Nephron (organoid): ENCODE results near the gene CDC34.

Experiments used
- H3K27ac Mint-ChIP-seq, 3 experiments: 2 replicates each; pipeline ENCODE4 v1.8.0; 2020; ENCODE audit warnings: mixed read lengths in 3 of 3, mild to moderate bottlenecking in 2 of 3, moderate library complexity in 1 of 3
- H3K27me3 Mint-ChIP-seq: 2 replicates; pipeline ENCODE4 v1.8.0; 2021; ENCODE audit warnings: low read depth, mild to moderate bottlenecking, moderate library complexity, mixed read lengths
- H3K36me3 Mint-ChIP-seq: 2 replicates; pipeline ENCODE4 v1.8.0; 2020; ENCODE audit warnings: low read depth, mixed read lengths
- H3K4me1 Mint-ChIP-seq: 2 replicates; pipeline ENCODE4 v1.8.0; 2020; ENCODE audit warnings: mixed read lengths
- H3K4me3 Mint-ChIP-seq, 3 experiments: 2 replicates each; pipeline ENCODE4 v1.8.0; 2020; ENCODE audit warnings: mild to moderate bottlenecking in 3 of 3, mixed read lengths in 3 of 3, moderate library complexity in 2 of 3
- H3K9me3 Mint-ChIP-seq: 2 replicates; pipeline ENCODE4 v1.8.0; 2020; ENCODE audit warnings: mixed read lengths
- TF ChIP-seq, protein P1 (sequence below), 3 experiments: fragments of 200-600 bp; sonication (generic); IDR thresholded peaks; one replicate each; pipeline ENCODE4 v1.5.0; 2021; ENCODE audit warnings: antibody characterized with exemption in 3 of 3; ENCODE audit not compliant: unreplicated experiment in 3 of 3

CDC34 gene

DNA sequence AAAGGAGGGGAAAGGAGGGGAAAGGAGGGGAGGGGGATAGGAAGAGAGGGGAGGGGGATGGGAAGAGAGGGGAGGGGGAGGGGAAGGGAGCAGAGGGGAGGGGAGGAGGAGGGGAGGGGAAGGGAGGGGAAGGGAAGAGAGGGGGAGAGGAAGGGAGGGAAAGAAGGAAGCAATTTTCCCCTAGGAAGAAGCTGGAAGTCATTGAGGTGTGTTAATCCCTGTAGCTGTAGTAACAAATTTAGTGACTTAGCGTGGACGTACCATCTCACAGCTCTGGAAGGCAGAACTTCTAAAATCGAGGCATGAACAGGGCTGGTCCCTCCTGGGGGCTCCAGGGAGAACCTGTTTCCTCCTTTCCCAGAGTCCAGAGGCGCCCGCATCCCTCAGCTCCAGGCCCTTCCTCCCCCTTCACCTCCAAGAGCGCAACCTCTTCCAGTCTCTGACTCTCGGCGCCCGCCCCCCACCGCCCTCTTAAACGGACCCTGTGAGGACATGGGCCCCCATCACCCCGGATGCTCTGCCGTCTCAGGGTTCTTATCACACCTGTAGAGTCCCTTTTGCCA, 5.6 kb upstream of the CDC34 start:
- TF ChIP-seq, protein P1, sequence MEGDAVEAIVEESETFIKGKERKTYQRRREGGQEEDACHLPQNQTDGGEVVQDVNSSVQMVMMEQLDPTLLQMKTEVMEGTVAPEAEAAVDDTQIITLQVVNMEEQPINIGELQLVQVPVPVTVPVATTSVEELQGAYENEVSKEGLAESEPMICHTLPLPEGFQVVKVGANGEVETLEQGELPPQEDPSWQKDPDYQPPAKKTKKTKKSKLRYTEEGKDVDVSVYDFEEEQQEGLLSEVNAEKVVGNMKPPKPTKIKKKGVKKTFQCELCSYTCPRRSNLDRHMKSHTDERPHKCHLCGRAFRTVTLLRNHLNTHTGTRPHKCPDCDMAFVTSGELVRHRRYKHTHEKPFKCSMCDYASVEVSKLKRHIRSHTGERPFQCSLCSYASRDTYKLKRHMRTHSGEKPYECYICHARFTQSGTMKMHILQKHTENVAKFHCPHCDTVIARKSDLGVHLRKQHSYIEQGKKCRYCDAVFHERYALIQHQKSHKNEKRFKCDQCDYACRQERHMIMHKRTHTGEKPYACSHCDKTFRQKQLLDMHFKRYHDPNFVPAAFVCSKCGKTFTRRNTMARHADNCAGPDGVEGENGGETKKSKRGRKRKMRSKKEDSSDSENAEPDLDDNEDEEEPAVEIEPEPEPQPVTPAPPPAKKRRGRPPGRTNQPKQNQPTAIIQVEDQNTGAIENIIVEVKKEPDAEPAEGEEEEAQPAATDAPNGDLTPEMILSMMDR (IDR thresholded peaks at IDR 0.05; ENCODE audit: unreplicated experiment in 3 of 3), result no peak
- Mint-ChIP-seq H3K36me3 (peaks cover 5% of the 10 kb centered on the region), H3K27me3 (no peaks in the 10 kb centered on the region), H3K4me1 (peaks cover 12% of the 10 kb centered on the region), H3K9me3 (no peaks in the 10 kb centered on the region), H3K27ac (peak overlapping the region; percentile 85 to 86 (median 86)), H3K4me3 (no peak overlapping the region)

DNA sequence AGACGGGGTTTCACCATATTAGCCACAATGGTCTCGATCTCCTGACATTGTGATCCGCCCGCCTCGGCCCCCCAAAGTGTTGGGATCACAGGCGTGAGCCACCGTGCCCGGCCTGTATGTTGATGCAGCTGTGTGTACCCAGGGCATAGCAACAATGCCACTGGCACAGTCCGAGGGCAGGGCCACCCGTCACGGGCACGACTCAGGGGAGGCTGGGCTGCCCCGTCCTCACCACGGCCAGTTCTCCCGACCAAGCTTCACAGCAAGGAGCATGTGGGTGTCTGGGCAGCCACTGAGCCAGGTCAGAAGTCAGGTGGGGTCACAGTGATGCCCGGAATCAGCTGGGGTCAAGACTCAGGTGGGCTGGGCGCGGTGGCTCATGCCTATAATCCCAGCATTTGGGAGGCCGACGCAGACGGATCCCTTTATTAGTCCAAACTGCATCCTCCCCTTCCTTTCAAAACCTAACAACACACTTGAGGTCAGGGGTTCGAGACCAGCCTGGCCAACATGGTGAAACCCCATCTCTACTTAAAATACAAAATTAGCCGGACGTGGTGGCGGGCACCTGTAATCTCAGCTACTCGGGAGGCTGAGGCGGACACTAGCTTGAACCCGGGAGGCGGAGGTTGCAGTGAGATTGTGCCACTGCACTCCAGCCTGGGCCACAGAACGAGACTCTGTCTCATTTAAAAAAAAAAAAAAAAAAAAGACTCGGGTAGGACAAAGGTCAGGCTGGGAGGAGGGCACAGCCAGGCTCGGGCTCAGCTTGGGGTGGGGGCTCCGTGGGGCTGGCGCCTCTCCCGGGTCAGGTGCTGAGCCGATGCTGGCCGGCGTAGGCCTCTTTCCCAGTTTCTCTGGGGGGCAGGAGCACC, 1.2 kb upstream of the CDC34 start:
- Mint-ChIP-seq H3K27me3 (no peaks in the 10 kb centered on the region), H3K36me3 (no peaks in the 10 kb centered on the region), H3K27ac (peak overlapping the region; percentile 42 to 92 (median 70)), H3K4me3 (peak overlapping the region; percentile 82 to 88 (median 85)), H3K9me3 (no peaks in the 10 kb centered on the region), H3K4me1 (peaks cover 17% of the 10 kb centered on the region)
- TF ChIP-seq, protein P1 (IDR thresholded peaks at IDR 0.05; ENCODE audit: unreplicated experiment in 3 of 3), result no peak

DNA sequence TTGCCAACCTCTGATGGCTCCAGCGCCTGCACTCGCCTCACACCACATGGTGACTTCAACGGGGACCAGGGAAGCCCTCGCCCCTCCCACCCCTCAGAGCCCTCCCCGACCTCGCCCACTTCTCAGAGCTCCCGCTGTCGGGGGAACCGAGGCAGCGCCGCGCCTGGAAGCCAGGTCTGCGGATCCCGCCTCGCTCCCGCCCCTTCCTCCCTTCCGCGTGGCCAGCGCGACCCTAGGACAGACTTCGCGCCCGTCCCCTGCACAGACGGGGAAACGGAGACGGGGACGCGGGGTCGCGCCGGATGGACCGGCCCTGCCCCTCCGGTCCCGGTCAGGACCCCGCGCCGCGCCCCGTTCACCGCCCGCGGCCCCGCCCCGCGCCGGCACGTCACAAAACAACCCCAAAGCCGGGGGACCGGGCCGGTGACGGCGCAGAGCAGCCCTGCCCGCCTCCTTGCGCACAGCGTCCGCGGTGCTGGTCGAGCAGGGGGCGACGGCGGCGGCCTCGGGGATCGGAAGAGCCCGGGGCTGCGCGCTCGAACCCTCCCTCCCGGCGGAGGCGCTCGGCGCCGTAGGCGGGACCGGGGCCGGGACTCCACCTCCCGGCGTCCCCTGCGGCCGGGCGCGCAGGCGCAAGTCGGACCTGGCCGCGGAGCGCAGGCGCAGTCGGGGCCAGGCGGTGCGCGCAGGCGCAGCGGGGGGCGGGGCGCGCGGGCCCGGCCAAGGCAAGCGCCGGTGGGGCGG, 379 bp upstream of the CDC34 start:
- peak overlapping the region; percentile 82 to 88 (median 85) for H3K4me3 Mint-ChIP-seq
- peak overlapping the region; percentile 37 to 92 (median 70) for H3K27ac Mint-ChIP-seq
- H3K9me3 Mint-ChIP-seq, result no peaks in the 10 kb centered on the region
- TF ChIP-seq, protein P1 (IDR thresholded peaks at IDR 0.05; ENCODE audit: unreplicated experiment in 3 of 3), result no peak
- H3K36me3 Mint-ChIP-seq, result no peaks in the 10 kb centered on the region
- H3K27me3 Mint-ChIP-seq, result no peaks in the 10 kb centered on the region
- peaks cover 13% of the 10 kb centered on the region for H3K4me1 Mint-ChIP-seq

DNA sequence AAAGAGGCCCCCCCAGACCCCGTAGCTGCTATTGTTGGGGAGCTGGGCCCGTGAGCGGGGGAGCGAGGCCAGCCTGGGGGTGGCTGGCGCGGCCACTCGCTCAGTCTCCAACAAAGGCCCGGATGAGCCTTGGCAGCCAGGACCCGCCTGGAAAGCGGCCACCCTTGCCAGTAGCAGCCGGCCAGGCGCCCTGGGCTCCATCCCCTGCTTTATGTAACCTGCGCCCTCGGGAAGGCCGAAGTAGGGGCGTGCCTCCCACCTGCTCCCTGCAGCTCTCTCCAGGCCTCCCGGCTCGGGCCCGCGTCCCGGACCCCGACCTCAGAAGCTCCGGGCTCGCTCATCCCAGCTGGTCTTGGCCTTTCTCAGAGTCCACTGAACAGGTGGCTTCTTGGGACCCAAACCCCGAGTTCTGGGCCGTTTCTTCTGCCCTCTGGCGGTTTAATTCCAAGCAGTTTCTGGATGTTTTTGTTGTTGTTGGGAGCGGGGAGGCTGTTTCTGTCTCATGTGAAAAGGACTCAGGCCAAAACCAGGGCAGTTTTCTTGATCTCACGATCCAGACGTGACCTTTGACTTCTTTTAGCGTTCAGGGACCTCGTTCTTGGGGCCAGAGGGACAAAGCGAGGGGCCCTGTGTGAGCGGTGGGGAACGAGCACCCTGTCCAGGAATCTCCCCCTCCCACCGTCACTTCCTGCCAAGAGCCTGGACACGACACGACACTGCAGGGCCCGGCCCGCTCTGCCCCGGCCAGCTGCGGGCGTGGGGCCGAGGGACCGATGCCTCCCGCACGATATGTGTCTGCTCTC, 1.2 kb downstream of the CDC34 start:
- TF ChIP-seq, protein P1 (IDR thresholded peaks at IDR 0.05; ENCODE audit: unreplicated experiment in 3 of 3), result peak; percentile 51 to 61 (median 56)
- Mint-ChIP-seq H3K4me1 (peaks cover 13% of the 10 kb centered on the region), H3K27me3 (no peaks in the 10 kb centered on the region), H3K9me3 (no peaks in the 10 kb centered on the region), H3K36me3 (peaks cover 2% of the 10 kb centered on the region), H3K4me3 (peak overlapping the region; percentile 85 to 99 (median 95)), H3K27ac (peak overlapping the region; percentile 95 to 98 (median 97))

DNA sequence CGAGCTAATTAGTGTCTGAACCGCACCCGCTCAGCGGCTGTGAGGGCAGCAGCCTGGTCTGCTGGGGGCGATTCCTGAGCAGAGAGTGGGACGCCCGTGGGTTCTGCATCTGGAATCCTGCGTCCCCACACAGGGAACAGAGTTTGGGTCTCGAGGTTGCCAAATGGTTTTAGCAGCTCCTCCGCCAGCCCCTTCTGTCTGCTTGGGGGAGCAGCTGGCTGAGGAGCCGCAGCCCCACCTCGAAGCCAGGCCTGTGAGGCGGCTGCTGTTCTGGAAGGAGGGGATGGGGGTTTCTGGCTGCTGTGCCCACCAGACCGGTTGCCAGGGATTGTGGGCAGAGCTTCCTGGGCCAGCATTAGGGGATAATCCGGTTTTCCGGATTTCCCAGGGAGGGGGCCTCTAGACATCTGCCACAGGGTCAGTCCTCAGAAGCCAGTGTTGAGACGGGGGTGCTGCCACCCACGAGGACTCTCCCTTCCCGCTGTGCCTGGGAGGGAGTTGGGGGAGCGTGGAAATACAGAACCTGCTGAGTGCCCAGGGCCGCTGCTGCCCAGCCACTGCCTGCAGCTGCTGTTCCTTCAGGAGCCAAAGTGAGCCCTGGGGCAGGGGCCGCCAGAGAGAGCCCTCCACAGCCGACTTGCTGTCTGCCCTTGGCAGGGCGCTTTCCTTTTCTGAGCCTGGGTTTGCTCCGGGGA, 2.0 kb downstream of the CDC34 start:
- H3K27ac Mint-ChIP-seq, result peak overlapping the region; percentile 26 to 97 (median 95)
- H3K4me1 Mint-ChIP-seq, result peaks cover 9% of the 10 kb centered on the region
- H3K9me3 Mint-ChIP-seq, result no peaks in the 10 kb centered on the region
- TF ChIP-seq, protein P1 (IDR thresholded peaks at IDR 0.05; ENCODE audit: unreplicated experiment in 3 of 3), result no peak
- peak overlapping the region; percentile 85 to 99 (median 95) for H3K4me3 Mint-ChIP-seq
- H3K36me3 Mint-ChIP-seq, result peaks cover 9% of the 10 kb centered on the region
- H3K27me3 Mint-ChIP-seq, result no peaks in the 10 kb centered on the region
